T-helper 1 cell treated with Interleukin-12 subunit alpha and Interleukin-12 subunit beta and Interleukin-4 antibody, amounts not matched to agents 30 ng/mL and 1 ng/mL, for 36 hours (primary cell): Measurements from ENCODE around the gene SP140L. TPM values are rescaled to one million over a fixed set of nuclear protein-coding genes. Genes with fewer than 3 reads are reported as not detected.

Experiments
- intact Hi-C: fragments of 100-400 bp; cut with micrococcal nuclease; formaldehyde crosslinking; loops from one replicate; pipeline ENCODE4 v1.15.1; 2024
- total RNA-seq: library from RNA; stranded (reverse); gene quantifications from 2 replicates; pipeline ENCODE4 v1.2.3, GENCODE V29; 2022

Gene SP140L
- total RNA-seq, 1 donor from 2014 or later, result 114 TPM

DNA sequence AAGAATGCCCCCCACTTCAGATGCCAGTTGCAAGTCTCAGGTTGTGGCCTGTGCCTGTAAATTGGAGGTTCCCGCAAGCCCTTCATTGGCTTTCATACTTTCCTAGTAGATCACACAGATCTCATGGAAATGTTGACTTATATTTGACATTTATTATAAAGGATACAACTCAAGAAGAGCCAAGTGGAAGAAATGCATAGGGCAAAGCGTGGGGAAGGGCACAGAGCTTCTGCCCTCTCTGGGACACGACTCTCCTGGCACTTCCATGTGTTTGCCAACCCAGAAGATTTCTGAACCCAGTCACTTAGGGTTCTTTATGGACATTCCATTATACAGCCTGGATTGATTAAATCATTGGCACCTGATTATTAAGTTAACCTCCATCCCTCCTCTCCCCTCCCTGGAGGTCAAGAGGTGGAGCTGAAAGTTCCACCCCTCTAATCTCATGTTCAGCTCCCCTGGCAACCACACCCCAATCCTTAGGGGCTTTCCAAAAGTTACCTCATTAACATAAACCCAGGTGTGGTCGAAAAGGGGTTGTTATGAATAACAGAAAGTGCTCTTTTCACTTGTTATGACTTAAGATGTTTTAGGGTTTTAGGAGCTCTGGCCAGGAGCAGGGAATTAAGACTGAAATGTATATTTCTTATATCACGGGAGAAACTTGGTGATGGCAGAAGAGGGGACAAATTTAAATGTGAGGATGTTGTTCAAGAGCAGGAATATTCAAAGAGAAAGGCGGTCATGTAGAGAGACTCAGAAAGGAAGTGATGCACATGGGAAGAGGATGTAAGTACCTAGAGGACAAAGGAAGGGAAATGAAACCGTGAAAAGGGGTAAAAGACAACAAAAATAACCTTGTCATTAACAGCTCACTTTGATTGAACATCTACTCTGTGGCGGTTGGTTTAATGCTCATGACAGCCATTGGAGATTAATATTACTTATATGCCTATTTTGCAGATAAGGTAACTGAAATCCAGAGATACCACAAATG lies 120.8 kb downstream of the SP140L start:
- intact Hi-C loops, result loop anchor here (1.0 to 10.0 kb wide), 7 partner anchors 8 to 267 kb away; partner anchors contain the start of genes CAB39, SP100 and SP140

DNA sequence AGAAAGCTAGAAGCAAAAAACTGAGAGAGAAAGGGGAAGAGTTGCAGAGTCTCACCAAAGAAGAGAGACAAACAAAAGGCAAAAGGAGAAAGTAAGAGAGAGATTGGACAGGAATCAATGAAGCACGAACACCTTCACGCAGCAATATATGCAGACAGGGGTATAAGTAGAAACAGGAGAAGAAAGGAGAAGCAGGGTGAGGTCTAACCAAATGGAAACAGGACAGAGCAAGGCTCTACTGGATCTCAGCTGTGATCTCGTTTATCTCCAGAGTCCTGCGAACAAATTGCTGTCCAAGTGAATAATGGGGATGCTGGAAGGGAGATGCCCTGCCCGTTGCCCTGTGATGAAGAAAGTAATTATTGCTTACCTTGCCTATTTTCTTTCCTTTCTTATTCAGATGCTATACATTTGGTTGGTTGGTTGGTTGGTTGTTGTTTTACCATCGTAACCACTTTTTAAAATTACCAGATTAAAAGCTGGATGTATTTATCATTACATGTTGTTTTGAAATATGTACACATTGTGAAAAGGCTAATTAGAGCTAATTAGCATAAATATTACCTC lies 123.0 kb downstream of the SP140L start:
- intact Hi-C loops, result loop anchor here (2.0 to 10.0 kb wide), 3 partner anchors 209 to 265 kb away; partner anchors contain the start of genes CAB39 and SP140

DNA sequence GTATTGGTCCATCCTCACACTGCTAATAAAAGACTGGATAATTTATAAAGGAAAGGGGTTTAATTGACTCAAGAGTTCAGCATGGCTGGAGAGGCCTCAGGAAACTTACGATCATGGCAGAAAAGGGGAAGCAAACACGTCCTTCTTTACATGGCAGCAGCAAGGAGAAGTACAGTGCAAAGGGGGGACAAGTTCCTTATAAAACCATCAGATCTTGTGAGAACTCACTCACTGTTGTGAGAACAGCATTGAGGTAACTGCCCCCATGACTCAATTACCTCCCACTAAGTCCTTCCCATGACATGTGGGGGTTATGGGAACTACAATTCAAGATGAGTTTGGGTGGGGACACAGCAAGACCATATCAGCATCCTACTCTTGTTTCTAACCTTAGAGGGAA lies 126.0 kb downstream of the SP140L start:
- intact Hi-C loops, result no loop called here

Other genes starting within 250 kb of the SP140L start
- gene SP110, start 107.2 kb upstream of the SP140L start, total RNA-seq, result 152 and 167 TPM in 2 replicates
- 108 and 111 TPM in 2 replicates for gene SP140, start 101.5 kb upstream of the SP140L start, total RNA-seq
- 383 and 387 TPM in 2 replicates for gene SP100, start 89.0 kb downstream of the SP140L start, total RNA-seq